ENCODE data around the gene RAD54L2.
"Not testable (repeated sequence)": the region's sequence is repeated elsewhere in the genome, so short reads cannot be mapped to it uniquely, and the experiment has no call there.

RAD54L2 gene

GRCh38 chr3:51559961-51560360 lies 21.4 kb downstream of the RAD54L2 start:
- DNase-seq (ENCODE audit: extremely low spot score), result no peak
- ChIA-PET CTCF (no interaction called here), POLR2A (interaction anchor here (0.7 kb wide), 1 partner anchor 22 kb away, joined by 3 read pairs; no protein-coding TSS in a partner anchor)
- no peak for TF ChIP-seq LEF1 (IDR thresholded peaks at IDR 0.05; ENCODE audit: borderline replicate concordance)
- no peak for TF ChIP-seq HDGF (IDR thresholded peaks at IDR 0.05; ENCODE audit: borderline replicate concordance)
- no peak for TF ChIP-seq SP1 (IDR thresholded peaks at IDR 0.05)
- no peak for TF ChIP-seq SUZ12 (IDR thresholded peaks at IDR 0.05)
- TF ChIP-seq FOXM1 (IDR thresholded peaks at IDR 0.05; ENCODE audit: borderline replicate concordance), result no peak
- no peak for TF ChIP-seq ZNF384 (IDR thresholded peaks at IDR 0.05)
- TF ChIP-seq NFRKB (IDR thresholded peaks at IDR 0.05), result no peak
- no peak for TF ChIP-seq CTBP1 (IDR thresholded peaks at IDR 0.05; ENCODE audit: borderline replicate concordance)

- POLR2A ChIA-PET; DNase-seq (ENCODE audit: extremely low spot score); CTCF ChIA-PET: not testable (repeated sequence)
These were observed 23.9 kb downstream of the RAD54L2 start for GRCh38 chr3:51562403-51562802.

GRCh38 chr3:51568036-51568435 lies 29.5 kb downstream of the RAD54L2 start:
- POLR2A ChIA-PET, result interaction anchor here (1.2 kb wide), 1 partner anchor 29 kb away, joined by 4 read pairs; no protein-coding TSS in a partner anchor
- CTCF ChIA-PET, result interaction anchor here (1.1 kb wide), 1 partner anchor 101 kb away, joined by 3 read pairs; no protein-coding TSS in a partner anchor
- TF ChIP-seq FOXK2 (IDR thresholded peaks at IDR 0.05), result no peak
- TF ChIP-seq PKNOX1 (IDR thresholded peaks at IDR 0.05), result peak; percentile 28; the same call in 1 of the 2 replicates
- no peak for TF ChIP-seq ARNT (IDR thresholded peaks at IDR 0.05)
- DNase-seq (ENCODE audit: extremely low spot score), result no peak

- CTCF ChIA-PET, result no interaction called here
- POLR2A ChIA-PET, result no interaction called here
- DNase-seq (ENCODE audit: extremely low spot score), result no peak
- TF ChIP-seq ARNT (IDR thresholded peaks at IDR 0.05) (no peak), ZNF384 (IDR thresholded peaks at IDR 0.05) (no peak), FOXA1 (IDR thresholded peaks at IDR 0.05) (no peak), CTBP1 (IDR thresholded peaks at IDR 0.05; ENCODE audit: borderline replicate concordance) (no peak), HDGF (IDR thresholded peaks at IDR 0.05; ENCODE audit: borderline replicate concordance) (no peak), TARDBP (IDR thresholded peaks at IDR 0.05) (no peak), FOXK2 (IDR thresholded peaks at IDR 0.05) (no peak), SP1 (IDR thresholded peaks at IDR 0.05) (no peak), SUZ12 (IDR thresholded peaks at IDR 0.05) (no peak), ELF4 (IDR thresholded peaks at IDR 0.05) (no peak), LEF1 (IDR thresholded peaks at IDR 0.05; ENCODE audit: borderline replicate concordance) (no peak), BHLHE40 (IDR thresholded peaks at IDR 0.05; ENCODE audit: borderline replicate concordance) (no peak), NFRKB (IDR thresholded peaks at IDR 0.05) (no peak), FOXM1 (IDR thresholded peaks at IDR 0.05; ENCODE audit: borderline replicate concordance) (no peak), L3MBTL2 (conservative IDR thresholded peaks at IDR 0.05) (no peak), PKNOX1 (IDR thresholded peaks at IDR 0.05) (no peak)
These were observed 30.5 kb downstream of the RAD54L2 start for GRCh38 chr3:51568996-51569395.

GRCh38 chr3:51578238-51578637 lies 39.7 kb downstream of the RAD54L2 start:
- DNase-seq (ENCODE audit: extremely low spot score), result no peak
- ChIA-PET POLR2A (no interaction called here), CTCF (no interaction called here)
- no peak for TF ChIP-seq FOXM1 (IDR thresholded peaks at IDR 0.05; ENCODE audit: borderline replicate concordance)

- CTCF ChIA-PET, result no interaction called here
- no peak for DNase-seq (ENCODE audit: extremely low spot score)
- POLR2A ChIA-PET, result no interaction called here
- TF ChIP-seq FOXK2 (IDR thresholded peaks at IDR 0.05), result no peak
- no peak for TF ChIP-seq ARNT (IDR thresholded peaks at IDR 0.05)
- TF ChIP-seq LEF1 (IDR thresholded peaks at IDR 0.05; ENCODE audit: borderline replicate concordance), result no peak
- TF ChIP-seq ZNF384 (IDR thresholded peaks at IDR 0.05), result no peak
- TF ChIP-seq SUZ12 (IDR thresholded peaks at IDR 0.05), result no peak
These were observed 41.9 kb downstream of the RAD54L2 start for GRCh38 chr3:51580418-51580817.

- CTCF ChIA-PET, result interaction anchor here (0.7 kb wide), 1 partner anchor 56 kb away, joined by 3 read pairs; no protein-coding TSS in a partner anchor
- TF ChIP-seq SUZ12 (IDR thresholded peaks at IDR 0.05) (no peak), LEF1 (IDR thresholded peaks at IDR 0.05; ENCODE audit: borderline replicate concordance) (no peak), TARDBP (IDR thresholded peaks at IDR 0.05) (no peak), CTBP1 (IDR thresholded peaks at IDR 0.05; ENCODE audit: borderline replicate concordance) (no peak), NFRKB (IDR thresholded peaks at IDR 0.05) (no peak), PKNOX1 (IDR thresholded peaks at IDR 0.05) (no peak), FOXA1 (IDR thresholded peaks at IDR 0.05) (no peak), HDGF (IDR thresholded peaks at IDR 0.05; ENCODE audit: borderline replicate concordance) (no peak), ARNT (IDR thresholded peaks at IDR 0.05) (no peak), FOXM1 (IDR thresholded peaks at IDR 0.05; ENCODE audit: borderline replicate concordance) (no peak), ZNF384 (IDR thresholded peaks at IDR 0.05) (no peak), ELF4 (IDR thresholded peaks at IDR 0.05) (no peak), BHLHE40 (IDR thresholded peaks at IDR 0.05; ENCODE audit: borderline replicate concordance) (no peak), FOXK2 (IDR thresholded peaks at IDR 0.05) (no peak), L3MBTL2 (conservative IDR thresholded peaks at IDR 0.05) (no peak)
- POLR2A ChIA-PET, result no interaction called here
- DNase-seq (ENCODE audit: extremely low spot score), result no peak
These were observed 43.0 kb downstream of the RAD54L2 start for GRCh38 chr3:51581524-51581923.

All from HEK293T (cell line).